Pancreas (tissue), 10 donors: ENCODE data around the gene CBFA2T2. TPM values are rescaled to one million over a fixed set of nuclear protein-coding genes. Genes with fewer than 3 reads are reported as not detected.

Experiments
- ATAC-seq, 4 donors: fragments of 200-7000 bp; cut with Tn5 transposase; one replicate each; pipeline versions ENCODE4 v1.8.0 to v1.9.1; 2020; ENCODE audit warnings: mild to moderate bottlenecking in 4 of 4, moderate library complexity in 4 of 4
- DNase-seq, 6 donors: peaks; one replicate each; pipeline ENCODE4 v3.0.0-alpha.2; 2020
- FAIRE-seq: peaks from 2 replicates; lab custom pipeline; 2012; peaks lifted over from hg19 to GRCh38; lab: Jason Lieb, UNC
- H3K27ac ChIP-seq, 4 donors: fragments of 200-600 bp; sonication (generic); 1 replicate in 3 of 4; 2 replicates in 1 of 4; pipeline versions ENCODE4 v1.5.0 to v1.8.0; 2020
- H3K27me3 ChIP-seq, 4 donors: fragments of 200-600 bp; one replicate each; pipeline ENCODE4 v1.8.0; 2021
- H3K36me3 ChIP-seq, 3 donors: fragments of 200-600 bp; sonication (generic) in 1 of 3; one replicate each; pipeline versions ENCODE4 v1.5.0 to v1.8.0; 2020 to 2021
- H3K4me1 ChIP-seq, 3 donors: fragments of 200-600 bp; one replicate each; pipeline ENCODE4 v1.8.0; 2021
- H3K4me3 ChIP-seq, 4 donors: fragments of 200-600 bp; sonication (generic) in 2 of 4; one replicate each; pipeline versions ENCODE4 v1.5.0 to v1.8.0; 2020 to 2021
- H3K9me3 ChIP-seq, 4 donors: fragments of 200-600 bp; one replicate each; pipeline ENCODE4 v1.8.0; 2021
- CTCF ChIP-seq, 4 donors: fragments of 200-600 bp; sonication (generic) in 3 of 4; IDR thresholded peaks; one replicate each; pipeline versions ENCODE4 v1.5.0 to v1.8.0; 2021; ENCODE audit warnings: antibody characterized with exemption in 4 of 4
- WGBS, 2 donors: extraction: QIAGEN DNeasy Blood & Tissue Kit; methylation state at CpG; one replicate each; pipeline ENCODE4 v1.1.7; 2013; 5-methylcytosine and 5-hydroxymethylcytosine counted together
- intact Hi-C, 3 donors: fragments of 100-400 bp; cut with DNase I; formaldehyde crosslinking; loops; one replicate each; pipeline versions ENCODE4 v1.11.1 to v1.14.2; 2022
- polyA plus RNA-seq, 2 donors: library from polyadenylated mRNA; stranded (reverse); fragments of 200-250 nt; gene quantifications; one replicate each; pipeline ENCODE4 v1.2.3, GENCODE V29; 2013
- total RNA-seq, 6 donors: library from RNA; stranded (reverse); fragmentation: NEBNext Ultra II Directional in 4 of 6; extraction: Animal tissue kit (Norgen Biotek cat#: 25700) in 4 of 6; gene quantifications; one replicate each; pipeline versions ENCODE4 v1.2.1 to v1.2.4, GENCODE V29; 2021 to 2023
- donor health status: healthy with polysubstance abuse.
- donor health status: DM: no; HTN: no; CAD: no; lungs with moderate emphysema.
- donor health status: DM: no; HTN: no; CAD: no.
- donor health status: control.
- donor health status: control.
- donor health status: Bipolar disorder and iron deficiency.
- donor health status: DM: yes; HTN: yes; CAD: no.
- donor health status: DM: no; HTN: no; CAD: no.
- donor health status: DM: no; HTN: no; CAD: no.
- donor health status: DM: yes; HTN: yes; CAD: no.

Gene CBFA2T2
- total and polyA plus RNA-seq, 8 donors: 4.7 to 11.6 (median 7.5) TPM

GRCh38 chr20:33470866-33471265 lies 19.0 kb upstream of the CBFA2T2 start:
- H3K9me3 ChIP-seq: no peaks in the 10 kb centered on the region
- no peaks in the 10 kb centered on the region for H3K4me1 ChIP-seq
- no peak for ATAC-seq
- no peak for FAIRE-seq
- intact Hi-C loops: no loop called here
- no peaks in the 10 kb centered on the region for H3K27me3 ChIP-seq
- DNase-seq: no peak
- no peak overlapping the region for H3K4me3 ChIP-seq
- H3K36me3 ChIP-seq: no peaks in the 10 kb centered on the region
- 74 to 82% methylated on average over 3 of the region's 3 CpGs for WGBS, 2 donors
- no peak for TF ChIP-seq CTCF (IDR thresholded peaks at IDR 0.05)
- no peak overlapping the region for H3K27ac ChIP-seq

GRCh38 chr20:33472868-33473435 lies 16.9 kb upstream of the CBFA2T2 start:
- intact Hi-C loops: no loop called here

GRCh38 chr20:33474097-33474873 lies 15.6 kb upstream of the CBFA2T2 start:
- WGBS, 2 donors: 82 to 84% methylated on average over 7 of the region's 7 CpGs
- Histone ChIP-seq H3K27ac (no peak overlapping the region), H3K9me3 (no peaks in the 10 kb centered on the region), H3K27me3 (no peaks in the 10 kb centered on the region), H3K4me1 (no peaks in the 10 kb centered on the region), H3K36me3 (no peaks in the 10 kb centered on the region), H3K4me3 (no peak overlapping the region)
- no peak for TF ChIP-seq CTCF (IDR thresholded peaks at IDR 0.05)
- no peak for DNase-seq
- FAIRE-seq: no peak
- ATAC-seq: no peak
- intact Hi-C loops: no loop called here

More at GRCh38 chr20:33472868-33473435, 16.9 kb upstream of the CBFA2T2 start:
- Histone ChIP-seq H3K36me3 (no peaks in the 10 kb centered on the region), H3K27me3 (no peaks in the 10 kb centered on the region), H3K27ac (no peak overlapping the region), H3K9me3 (no peaks in the 10 kb centered on the region), H3K4me1 (no peaks in the 10 kb centered on the region), H3K4me3 (no peak overlapping the region)
- no peak for TF ChIP-seq CTCF (IDR thresholded peaks at IDR 0.05)
- 68 to 75% methylated on average over 7 of the region's 7 CpGs for WGBS, 2 donors
- FAIRE-seq (no peak), ATAC-seq (no peak), DNase-seq (no peak)

- DNase-seq (no peak), FAIRE-seq (no peak), ATAC-seq (no peak)
- no peak for TF ChIP-seq CTCF (IDR thresholded peaks at IDR 0.05)
- no peaks in the 10 kb centered on the region for H3K9me3 ChIP-seq
- no peak overlapping the region for H3K4me3 ChIP-seq
- no peaks in the 10 kb centered on the region for H3K27me3 ChIP-seq
- no peaks in the 10 kb centered on the region for H3K36me3 ChIP-seq
- H3K4me1 ChIP-seq: no peaks in the 10 kb centered on the region
- WGBS, 2 donors: 86 to 91% methylated on average over 11 of the region's 11 CpGs
- intact Hi-C loops: no loop called here
- no peak overlapping the region for H3K27ac ChIP-seq
Observed at GRCh38 chr20:33474963-33475362, 14.9 kb upstream of the CBFA2T2 start.
